NB4 (cell line): Measurements from ENCODE around the gene HLA-DPB1.

ENCODE experiments used
- CTCF ChIP-seq: IDR thresholded peaks from one replicate; pipeline ENCODE4 v1.5.1; 2012; ENCODE audit warnings: low read depth, low read length
- TF ChIP-seq, protein P1 (sequence below): IDR thresholded peaks from 2 replicates; pipeline ENCODE4 v1.6.1; 2011; ENCODE audit warnings: low read depth, low read length

GRCh38 chr6:33053230-33053629 is 22.6 kb upstream of the HLA-DPB1 start:
- TF ChIP-seq CTCF = no peak
- TF ChIP-seq, protein P1, sequence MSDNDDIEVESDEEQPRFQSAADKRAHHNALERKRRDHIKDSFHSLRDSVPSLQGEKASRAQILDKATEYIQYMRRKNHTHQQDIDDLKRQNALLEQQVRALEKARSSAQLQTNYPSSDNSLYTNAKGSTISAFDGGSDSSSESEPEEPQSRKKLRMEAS = no peak
